Amniotic stem cell (primary cell): Measurements from ENCODE around the gene ELAVL1.

ENCODE experiments used
- DNase-seq: peaks from one replicate; lab custom pipeline; 2025; lab: John Stamatoyannopoulos, UW

Gene ELAVL1

DNA sequence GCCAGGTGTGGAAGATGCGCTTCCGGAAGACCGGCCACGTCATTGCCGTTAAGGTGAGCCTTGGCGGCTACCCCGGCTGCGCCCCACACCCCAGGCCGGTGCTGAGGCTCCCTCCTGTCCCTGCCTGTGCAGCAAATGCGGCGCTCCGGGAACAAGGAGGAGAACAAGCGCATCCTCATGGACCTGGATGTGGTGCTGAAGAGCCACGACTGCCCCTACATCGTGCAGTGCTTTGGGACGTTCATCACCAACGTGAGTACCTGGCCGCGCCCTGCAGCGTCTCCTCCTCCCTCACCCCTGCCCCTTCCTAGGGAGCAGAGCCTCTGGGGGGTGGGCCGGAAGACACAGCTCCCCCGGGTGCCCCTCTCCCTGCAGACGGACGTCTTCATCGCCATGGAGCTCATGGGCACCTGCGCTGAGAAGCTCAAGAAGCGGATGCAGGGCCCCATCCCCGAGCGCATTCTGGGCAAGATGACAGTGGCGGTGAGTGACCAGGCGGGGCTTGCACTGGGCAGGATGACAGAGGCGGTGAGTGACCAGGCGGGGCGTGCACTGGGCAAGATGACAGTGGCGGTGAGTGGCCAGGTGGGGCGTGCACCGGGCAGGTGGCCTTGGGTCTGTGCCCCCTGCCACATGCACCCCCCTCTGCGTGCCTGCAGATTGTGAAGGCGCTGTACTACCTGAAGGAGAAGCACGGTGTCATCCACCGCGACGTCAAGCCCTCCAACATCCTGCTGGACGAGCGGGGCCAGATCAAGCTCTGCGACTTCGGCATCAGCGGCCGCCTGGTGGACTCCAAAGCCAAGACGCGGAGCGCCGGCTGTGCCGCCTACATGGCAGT lies 94.9 kb downstream of the ELAVL1 start:
- DNase-seq: no peak

DNA sequence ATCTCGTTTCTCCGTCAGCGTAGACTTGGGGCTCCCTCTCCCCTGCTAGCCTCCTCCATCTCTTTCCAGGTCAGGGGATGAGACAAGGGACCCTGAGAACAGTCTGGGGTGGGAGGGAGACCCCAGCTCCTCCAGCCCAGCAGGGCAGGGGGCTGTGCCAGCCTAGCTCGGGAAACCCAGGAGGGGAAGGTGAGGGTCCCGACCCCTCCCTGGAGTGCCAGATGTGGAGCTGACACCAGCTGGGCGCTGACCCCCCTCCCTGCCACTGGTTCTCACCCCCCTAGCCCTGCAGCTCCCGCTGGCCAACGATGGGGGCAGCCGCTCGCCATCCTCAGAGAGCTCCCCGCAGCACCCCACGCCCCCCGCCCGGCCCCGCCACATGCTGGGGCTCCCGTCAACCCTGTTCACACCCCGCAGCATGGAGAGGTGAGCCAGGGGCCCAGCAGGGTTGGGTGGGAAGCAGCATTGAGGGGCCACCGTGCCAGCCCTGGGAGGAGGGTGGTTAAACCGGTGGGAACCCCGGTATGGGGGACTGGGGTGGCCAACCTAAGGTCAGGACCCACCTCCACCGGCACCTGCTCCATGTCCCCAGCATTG lies 95.9 kb downstream of the ELAVL1 start:
- no peak for DNase-seq

DNA sequence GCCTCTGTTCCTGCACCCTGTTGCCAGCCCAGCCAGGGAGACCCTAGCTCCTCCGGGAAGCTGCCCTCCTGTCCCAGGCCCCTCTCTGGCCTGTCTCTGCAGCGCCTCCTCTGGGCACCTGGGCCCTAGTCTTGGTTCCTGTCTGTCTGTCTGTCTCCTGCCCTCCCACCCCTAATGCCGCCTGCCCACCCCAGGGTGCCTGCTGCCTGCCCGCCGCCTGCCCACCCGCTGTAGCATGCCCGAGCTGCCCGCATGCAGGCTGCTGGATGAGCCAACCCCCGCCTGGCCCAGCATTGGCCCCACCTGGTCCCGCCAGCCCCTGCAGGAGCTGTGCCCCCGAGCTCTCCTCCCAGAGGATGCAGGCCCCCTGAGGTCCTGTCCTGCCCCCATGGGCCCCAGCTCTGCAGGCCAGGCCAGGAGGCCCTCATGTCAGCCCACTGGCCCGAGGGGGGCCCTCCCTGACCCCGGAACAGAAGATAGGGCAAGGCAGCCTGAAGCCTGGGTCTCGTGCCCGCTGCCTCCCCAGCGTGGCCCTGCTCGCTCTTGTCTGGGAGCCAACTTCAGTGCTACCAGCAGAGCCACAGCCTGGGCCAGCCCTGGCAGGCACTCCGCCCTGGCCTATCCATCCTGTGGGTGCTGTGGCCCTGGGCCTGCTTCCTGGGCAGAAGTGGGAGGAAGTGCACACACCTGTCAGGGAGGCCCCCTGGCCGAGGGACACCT lies 96.5 kb downstream of the ELAVL1 start:
- DNase-seq: no peak
